ENCODE results near the gene KCND1. TPM values are rescaled to one million over a fixed set of nuclear protein-coding genes. Genes with fewer than 3 reads are reported as not detected.
A peak's percentile ranks its signal among the peaks of the same experiment; 100 is the strongest.

Gene KCND1
- total and polyA plus RNA-seq, 2 of the 4 experiments (the other 2 are of a cell fraction) = 0.36 to 1.8 TPM

GRCh38 chrX:48918643-48919340, 52.9 kb downstream of the KCND1 start, which contains the start of gene PIM2:
TSS of gene PIM2 (minus strand) at chrX:48919024. CDS start at chrX:48918834, 190 bp downstream.
- H2BK15ac ChIP-seq (ENCODE audit: low read depth, low read length) = no peak within 1 kb of the TSS
- intact Hi-C loops (cut with micrococcal nuclease) (loop anchor here (5.0 kb wide), 1 partner anchor 124 kb away; the partner anchor contains the start of gene TFE3), in situ Hi-C loops (cut with MboI; ENCODE audit: low sequenced_read_pairs) (no loop called here), dilution Hi-C loops (cut with HindIII; ENCODE audit: low sequenced_read_pairs, unreplicated experiment) (no loop called here)
- no peak within 1 kb of the TSS for H3K56ac ChIP-seq (ENCODE audit: extremely low read depth, insufficient read depth, low read length)
- H3K4me3 ChIP-seq (ENCODE audit: insufficient read depth, low read depth, low read length) = peak within 1 kb of the TSS; percentile 57
- 41% methylated on average over 20 of the region's 55 CpGs; no CpG with 5 or more reads in 1 of the 2 experiments for WGBS, 2 experiments (ENCODE audit: extremely low coverage in 2 of 2, insufficient read length in 1 of 2)
- no peak within 1 kb of the TSS for H2BK120ac ChIP-seq (ENCODE audit: low read depth, low read length)
- H3K14ac ChIP-seq (replicated peaks; ENCODE audit: low read depth, low read length) = no peak within 1 kb of the TSS; the same call in 1 of the 2 replicates
- H4K5ac ChIP-seq (ENCODE audit: low read depth, low read length) = peak within 1 kb of the TSS; percentile 73
- no TSS peak for BruUV-seq (replicated peaks)
- H2BK5ac ChIP-seq (ENCODE audit: low read depth, low read length, poor library complexity, severe bottlenecking) = peak within 1 kb of the TSS; percentile 55
- H2AK5ac ChIP-seq (ENCODE audit: low read depth, low read length) = peak within 1 kb of the TSS; percentile 48
- peaks cover 5% of the 10 kb centered on the region; the same call in 1 of the 2 replicates for H3K9me1 ChIP-seq (ENCODE audit: insufficient read depth, low read length)
- H3K23ac ChIP-seq (ENCODE audit: low read depth, low read length) = peak within 1 kb of the TSS; percentile 73
- no peak within 1 kb of the TSS for H2BK20ac ChIP-seq (ENCODE audit: low read depth, low read length)
- POLR2A ChIA-PET (ENCODE audit: unreplicated experiment) = no interaction called here
- no peaks in the 10 kb centered on the region for H3K9me3 ChIP-seq (ENCODE audit: control insufficient read depth, insufficient read depth, low read length)
- H4K8ac ChIP-seq (ENCODE audit: low read depth in 2 of 2, low read length in 2 of 2) = peak within 1 kb of the TSS in 1 of 2 experiments; percentile 69; a peak in 1 of 4 replicates
- H2AK9ac ChIP-seq (replicated peaks; ENCODE audit: low read depth, low read length, poor library complexity) = peak within 1 kb of the TSS; percentile 78
- peaks cover 7% of the 10 kb centered on the region; the same call in 1 of the 2 replicates for H3K36me3 ChIP-seq (ENCODE audit: control insufficient read depth, insufficient read depth, low read length)
- H4K91ac ChIP-seq (ENCODE audit: insufficient read depth, low read depth, low read length) = peak within 1 kb of the TSS; percentile 23; the same call in 1 of the 2 replicates
- H3K9ac ChIP-seq (ENCODE audit: low read depth, low read length) = peak within 1 kb of the TSS; percentile 73; the same call in 1 of the 2 replicates
- peak; percentile 82 for DNase-seq
- peak within 1 kb of the TSS; percentile 37; the same call in 1 of the 2 replicates for H3K27ac ChIP-seq (ENCODE audit: insufficient read depth, low read length)
- peaks cover 4 to 21% of the 10 kb centered on the region in 2 experiments; a peak in 2 of 4 replicates for H3K79me1 ChIP-seq (ENCODE audit: low read depth in 1 of 2, low read length in 2 of 2)
- CTCF ChIA-PET = no interaction called here
- peak within 1 kb of the TSS; percentile 85 for H2AFZ ChIP-seq (replicated peaks; ENCODE audit: low read length, poor library complexity)
- H3K4me2 ChIP-seq (ENCODE audit: low read depth, low read length) = peak within 1 kb of the TSS; percentile 93
- peaks cover 3% of the 10 kb centered on the region; the same call in 1 of the 2 replicates for H3K4me1 ChIP-seq (ENCODE audit: control insufficient read depth, insufficient read depth, low read length)
- H3K4ac ChIP-seq (ENCODE audit: low read depth, low read length) = peak within 1 kb of the TSS; percentile 27; the same call in 1 of the 2 replicates
- no peaks in the 10 kb centered on the region for H3K27me3 ChIP-seq (ENCODE audit: control insufficient read depth, insufficient read depth, low read length)
- H4K20me1 ChIP-seq (ENCODE audit: insufficient read depth, low read length) = peaks cover 16% of the 10 kb centered on the region; the same call in 1 of the 2 replicates
- ATAC-seq (ENCODE audit: low read depth) = peak; percentile 79
- no peak within 1 kb of the TSS; the same call in 1 of the 2 replicates for H3K18ac ChIP-seq (ENCODE audit: low read depth, low read length)
- TF ChIP-seq CTCF (conservative IDR thresholded peaks at IDR 0.05; ENCODE audit: low read depth, low read length) (no peak), CHD1 (IDR thresholded peaks at IDR 0.05; ENCODE audit: low read depth, low read length) (no peak), BHLHE40 (IDR thresholded peaks at IDR 0.05; ENCODE audit: low read depth, low read length) (peak; percentile 55; the same call in 1 of the 2 replicates), POLR2A (IDR thresholded peaks at IDR 0.05; ENCODE audit: low read depth, low read length) (peak; percentile 85), RCOR1 (IDR thresholded peaks at IDR 0.05; ENCODE audit: insufficient replicate concordance, low read length) (peak; percentile 4), RFX5 (IDR thresholded peaks at IDR 0.05; ENCODE audit: low read depth, low read length) (no peak), RAD21 (IDR thresholded peaks at IDR 0.05; ENCODE audit: low read length) (no peak), CEBPB (IDR thresholded peaks at IDR 0.05; ENCODE audit: low read depth, low read length) (no peak), MAZ (IDR thresholded peaks at IDR 0.05; ENCODE audit: borderline replicate concordance, low read depth, low read length) (peak; percentile 38; the same call in 1 of the 2 replicates), SMC3 (IDR thresholded peaks at IDR 0.05; ENCODE audit: low read depth, low read length) (no peak), ELK1 (IDR thresholded peaks at IDR 0.05; ENCODE audit: borderline replicate concordance, low read depth, low read length) (no peak), FOS (IDR thresholded peaks at IDR 0.05; ENCODE audit: low read depth, low read length) (no peak), NFE2L2 (IDR thresholded peaks at IDR 0.05; ENCODE audit: low read depth, low read length) (no peak)
- TF ChIP-seq, protein P1, sequence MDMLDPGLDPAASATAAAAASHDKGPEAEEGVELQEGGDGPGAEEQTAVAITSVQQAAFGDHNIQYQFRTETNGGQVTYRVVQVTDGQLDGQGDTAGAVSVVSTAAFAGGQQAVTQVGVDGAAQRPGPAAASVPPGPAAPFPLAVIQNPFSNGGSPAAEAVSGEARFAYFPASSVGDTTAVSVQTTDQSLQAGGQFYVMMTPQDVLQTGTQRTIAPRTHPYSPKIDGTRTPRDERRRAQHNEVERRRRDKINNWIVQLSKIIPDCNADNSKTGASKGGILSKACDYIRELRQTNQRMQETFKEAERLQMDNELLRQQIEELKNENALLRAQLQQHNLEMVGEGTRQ (IDR thresholded peaks at IDR 0.05; ENCODE audit: low read depth, low read length) = peak; percentile 88

Data from IMR-90 (cell line).